Type B pancreatic cell (in vitro differentiated cells): ENCODE results near the gene DALRD3. TPM values are rescaled to one million over a fixed set of nuclear protein-coding genes. Genes with fewer than 3 reads are reported as not detected.

Experiments used
- DNase-seq: peaks from one replicate; pipeline ENCODE4 v3.0.0; 2021; ENCODE audit warnings: mixed read lengths; ENCODE audit not compliant: unreplicated experiment; ENCODE audit errors: extremely low spot score
- H3K27ac Mint-ChIP-seq: 2 replicates; pipeline ENCODE4 v1.8.0; 2021; ENCODE audit warnings: mild to moderate bottlenecking, mixed read lengths
- H3K27me3 Mint-ChIP-seq: 2 replicates; pipeline ENCODE4 v1.8.0; 2021; ENCODE audit warnings: mixed read lengths
- H3K36me3 Mint-ChIP-seq: 2 replicates; pipeline ENCODE4 v1.8.0; 2021; ENCODE audit warnings: mixed read lengths
- H3K4me1 Mint-ChIP-seq: one replicate; pipeline ENCODE4 v1.8.0; 2021; ENCODE audit warnings: mixed read lengths; ENCODE audit not compliant: unreplicated experiment
- H3K4me3 Mint-ChIP-seq: 2 replicates; pipeline ENCODE4 v1.8.0; 2021; ENCODE audit warnings: mild to moderate bottlenecking, mixed read lengths
- H3K9me3 Mint-ChIP-seq: 2 replicates; pipeline ENCODE4 v1.8.0; 2021; ENCODE audit warnings: mixed read lengths
- CTCF ChIP-seq: fragments of 200-600 bp; sonication (generic); conservative IDR thresholded peaks from 2 replicates; pipeline ENCODE4 v1.5.0; 2021; ENCODE audit warnings: antibody characterized with exemption, mild to moderate bottlenecking
- total RNA-seq: library from RNA; stranded (reverse); gene quantifications from 2 replicates; pipeline ENCODE4 v1.2.1, GENCODE V29; 2021; ENCODE audit warnings: low replicate concordance

The DALRD3 gene
- total RNA-seq, 1 donor from 2014 or later: 36.0 TPM

GRCh38 chr3:49021213-49021812, 2.9 kb upstream of the DALRD3 start:
- H3K4me3 Mint-ChIP-seq: peak overlapping the region; percentile 96
- TF ChIP-seq CTCF: no peak
- H3K27ac Mint-ChIP-seq: peak overlapping the region; percentile 97
- no peaks in the 10 kb centered on the region for H3K27me3 Mint-ChIP-seq
- H3K4me1 Mint-ChIP-seq: peaks cover 11% of the 10 kb centered on the region
- peaks cover 4% of the 10 kb centered on the region for H3K36me3 Mint-ChIP-seq
- no peaks in the 10 kb centered on the region for H3K9me3 Mint-ChIP-seq
- peak; percentile 98 for DNase-seq

GRCh38 chr3:49020330-49021212, 2.2 kb upstream of the DALRD3 start:
- no peak for DNase-seq

GRCh38 chr3:49019941-49020329, 1.6 kb upstream of the DALRD3 start:
- DNase-seq: no peak
- Mint-ChIP-seq H3K27ac (peak overlapping the region; percentile 87), H3K9me3 (no peaks in the 10 kb centered on the region), H3K4me1 (peaks cover 11% of the 10 kb centered on the region), H3K4me3 (peak overlapping the region; percentile 96), H3K27me3 (no peaks in the 10 kb centered on the region), H3K36me3 (peaks cover 8% of the 10 kb centered on the region)
- no peak for TF ChIP-seq CTCF

More at GRCh38 chr3:49020330-49021212, 2.2 kb upstream of the DALRD3 start:
- peak overlapping the region; percentile 96 for H3K4me3 Mint-ChIP-seq
- no peaks in the 10 kb centered on the region for H3K27me3 Mint-ChIP-seq
- H3K4me1 Mint-ChIP-seq: peaks cover 11% of the 10 kb centered on the region
- peaks cover 4% of the 10 kb centered on the region for H3K36me3 Mint-ChIP-seq
- TF ChIP-seq CTCF: no peak
- H3K27ac Mint-ChIP-seq: peak overlapping the region; percentile 87
- H3K9me3 Mint-ChIP-seq: no peaks in the 10 kb centered on the region

- H3K4me3 Mint-ChIP-seq: peak overlapping the region; percentile 92
- H3K4me1 Mint-ChIP-seq: peaks cover 11% of the 10 kb centered on the region
- peak overlapping the region; percentile 94 for H3K27ac Mint-ChIP-seq
- no peak for DNase-seq
- no peak for TF ChIP-seq CTCF
- H3K27me3 Mint-ChIP-seq: no peaks in the 10 kb centered on the region
- no peaks in the 10 kb centered on the region for H3K9me3 Mint-ChIP-seq
- H3K36me3 Mint-ChIP-seq: peaks cover 10% of the 10 kb centered on the region
These were observed 277 bp upstream of the DALRD3 start for GRCh38 chr3:49018707-49019006.

- no peak for TF ChIP-seq CTCF
- Mint-ChIP-seq H3K4me3 (peak overlapping the region; percentile 92), H3K36me3 (peaks cover 6% of the 10 kb centered on the region), H3K4me1 (peaks cover 4% of the 10 kb centered on the region), H3K9me3 (no peaks in the 10 kb centered on the region), H3K27ac (peak overlapping the region; percentile 88), H3K27me3 (no peaks in the 10 kb centered on the region)
- no peak for DNase-seq
These were observed 980 bp downstream of the DALRD3 start for GRCh38 chr3:49017229-49017970.
